GM21619 (cell line): ENCODE data around the gene UBA3.
A peak's percentile ranks its signal among the peaks of the same experiment; 100 is the strongest.

ENCODE experiments used
- ATAC-seq: cut with Tn5 transposase; IDR thresholded peaks from one replicate; pipeline ENCODE4 v1.9.1; 2021; ENCODE audit not compliant: unreplicated experiment

The UBA3 gene

GRCh38 chr3:69080233-69080920 lies at the start of gene UBA3:
TSS of gene UBA3 (minus strand) at chr3:69080365. CDS start at chr3:69080353, 12 bp downstream.
- ATAC-seq: peak; percentile 39

DNA sequence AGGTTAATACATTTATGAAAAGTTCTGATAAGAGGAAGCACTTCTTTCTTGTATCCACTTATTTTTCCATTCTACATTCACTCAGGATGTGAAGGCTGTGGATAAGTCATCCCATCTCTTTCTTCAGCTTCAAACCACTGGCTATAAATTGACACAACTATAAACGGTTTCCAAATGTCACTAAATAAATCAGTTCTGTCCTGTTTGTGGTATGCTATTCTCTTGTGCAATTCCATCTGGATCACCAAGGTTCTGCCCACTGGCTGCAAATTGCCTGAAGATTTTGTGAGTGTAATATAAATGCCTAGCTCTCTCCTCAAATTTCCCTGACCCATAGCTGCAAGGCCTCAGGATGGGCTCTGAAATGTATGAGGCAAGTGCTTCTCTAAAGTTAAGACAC lies 49.4 kb upstream of the UBA3 start:
- no peak for ATAC-seq

DNA sequence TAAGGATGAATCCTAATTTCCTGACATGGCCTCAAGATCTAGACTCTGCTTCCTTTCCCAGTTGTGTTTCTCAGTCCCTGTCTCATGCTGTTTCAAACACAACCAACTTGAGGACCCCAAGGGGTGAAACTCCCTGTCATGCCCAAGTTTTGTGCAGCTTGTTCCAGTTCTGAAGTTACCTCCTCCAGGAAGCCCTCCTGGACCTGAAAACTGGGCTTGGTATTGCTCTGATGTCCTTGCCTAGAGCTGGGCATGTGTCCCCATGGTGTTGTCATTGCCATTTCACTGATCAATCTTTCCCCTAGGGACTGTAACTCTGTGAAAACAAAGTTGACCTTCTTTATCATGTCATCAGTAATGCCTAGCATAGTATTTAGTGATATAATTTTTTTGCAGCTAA lies 48.3 kb upstream of the UBA3 start:
- no peak for ATAC-seq

DNA sequence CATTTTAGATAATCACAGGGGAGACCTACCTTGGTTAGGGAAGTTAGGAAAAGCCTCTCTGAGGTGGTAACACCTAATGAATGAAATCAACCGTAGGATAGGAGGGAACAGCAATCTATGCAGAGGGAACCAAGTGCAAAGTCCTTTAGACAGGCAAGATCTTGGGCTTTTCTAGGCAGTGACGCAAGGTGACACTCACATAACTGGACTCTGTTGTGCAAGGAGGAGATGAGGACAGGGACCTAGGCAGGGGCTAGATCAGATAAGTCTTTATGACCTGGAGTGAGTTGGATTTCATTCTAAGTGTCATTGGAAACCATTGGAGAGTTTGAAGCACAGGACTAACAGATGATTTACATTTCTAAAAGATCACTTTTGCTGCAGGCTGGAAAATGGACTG lies 46.8 kb upstream of the UBA3 start:
- no peak for ATAC-seq

GRCh38 chr3:69126216-69126615 lies 46.1 kb upstream of the UBA3 start:
- ATAC-seq: no peak

- ATAC-seq: no peak
Observed at GRCh38 chr3:69122403-69122802, 42.2 kb upstream of the UBA3 start, which contains the start of gene LMOD3. TSS of gene LMOD3 (minus strand) at chr3:69122595. CDS start at chr3:69122386, 209 bp downstream.

DNA sequence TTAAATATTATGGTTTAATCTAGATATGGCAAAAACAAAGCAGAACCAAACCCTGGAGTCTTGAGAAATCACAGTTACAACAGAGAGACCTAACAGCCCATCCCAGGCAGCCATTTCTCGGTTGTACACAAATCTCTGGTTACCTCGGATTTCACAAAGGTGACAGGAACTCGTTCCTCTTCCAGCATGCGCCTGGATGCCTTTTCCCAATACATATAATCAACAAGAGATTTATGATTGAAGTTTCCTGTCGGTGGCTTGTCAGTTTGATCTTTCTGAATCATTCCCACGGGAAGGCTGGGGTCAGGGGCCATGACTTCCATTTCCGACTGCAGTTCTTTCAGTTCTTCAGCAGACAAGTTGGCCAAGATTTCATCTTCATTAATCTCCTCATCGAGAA lies 41.8 kb upstream of the UBA3 start:
- no peak for ATAC-seq

- ATAC-seq: no peak
Observed at GRCh38 chr3:69121513-69121912, 41.3 kb upstream of the UBA3 start.

GRCh38 chr3:69120879-69121464 lies 40.8 kb upstream of the UBA3 start:
- peak; percentile 85 for ATAC-seq

DNA sequence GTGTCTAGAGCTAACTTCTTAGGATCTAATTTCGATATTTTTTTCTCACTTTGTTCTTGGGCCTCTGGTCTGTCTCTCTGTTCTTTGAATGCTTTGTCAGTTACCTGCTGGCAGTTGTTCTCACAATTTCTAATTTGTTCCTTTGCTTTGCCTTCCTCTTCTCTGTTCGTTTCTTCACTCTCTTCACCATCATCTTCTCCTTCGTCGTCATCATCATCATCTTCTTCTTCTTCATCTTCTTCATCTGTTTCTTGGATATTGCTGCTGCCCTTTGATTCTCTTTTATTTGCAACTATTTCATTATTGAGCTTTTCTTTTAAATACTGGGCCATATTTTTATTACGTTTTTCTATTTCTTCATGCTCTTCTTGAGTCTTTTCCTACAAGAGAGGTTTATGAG lies 39.5 kb upstream of the UBA3 start:
- ATAC-seq: no peak

- ATAC-seq: no peak
Observed at GRCh38 chr3:69119138-69119537, 39.0 kb upstream of the UBA3 start.

DNA sequence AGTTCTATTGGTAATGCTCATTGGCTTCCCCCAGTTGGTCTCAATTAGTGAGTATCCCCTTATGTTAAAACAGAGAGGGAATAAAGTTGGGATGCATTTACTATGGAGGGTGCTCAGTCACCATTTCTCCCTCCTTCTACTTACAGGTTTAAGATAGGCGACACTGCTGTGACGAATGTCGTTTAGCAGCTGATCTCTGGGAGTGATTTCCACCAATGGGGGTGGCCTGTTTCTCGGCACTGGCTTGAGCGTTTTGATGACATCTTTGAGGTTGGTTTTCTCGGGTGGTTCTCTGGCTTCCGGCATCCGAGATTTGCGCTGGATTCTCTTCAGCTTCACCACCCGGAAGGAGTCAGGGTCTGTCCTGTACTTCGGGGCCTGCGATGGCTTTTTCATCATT lies 38.4 kb upstream of the UBA3 start:
- no peak for ATAC-seq

- no peak for ATAC-seq
Observed at GRCh38 chr3:69116897-69117296, 36.7 kb upstream of the UBA3 start.

- ATAC-seq: no peak
Observed at GRCh38 chr3:69116162-69116561, 36.0 kb upstream of the UBA3 start.

GRCh38 chr3:69115731-69116130 lies 35.6 kb upstream of the UBA3 start:
- ATAC-seq: no peak

DNA sequence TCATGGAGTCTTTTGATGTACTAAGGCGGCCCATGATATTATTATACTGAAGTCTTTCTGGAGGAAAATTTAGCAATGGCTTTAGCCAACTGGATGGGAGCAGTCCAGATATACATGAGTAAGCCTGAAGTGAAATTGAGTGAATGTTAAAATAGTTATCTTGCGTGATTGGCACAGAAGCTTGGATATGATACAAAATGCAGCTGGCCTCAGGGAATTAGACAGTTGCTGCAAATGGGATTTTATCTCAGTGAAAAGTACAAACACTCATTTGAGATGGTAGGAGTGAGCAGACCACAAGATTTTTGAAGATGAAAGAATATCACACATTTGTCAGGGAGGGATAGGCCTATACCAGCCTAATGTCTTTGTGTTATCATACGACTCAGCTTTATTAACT lies 33.4 kb upstream of the UBA3 start:
- no peak for ATAC-seq

GRCh38 chr3:69110941-69111546 lies 30.9 kb upstream of the UBA3 start:
- ATAC-seq: no peak

DNA sequence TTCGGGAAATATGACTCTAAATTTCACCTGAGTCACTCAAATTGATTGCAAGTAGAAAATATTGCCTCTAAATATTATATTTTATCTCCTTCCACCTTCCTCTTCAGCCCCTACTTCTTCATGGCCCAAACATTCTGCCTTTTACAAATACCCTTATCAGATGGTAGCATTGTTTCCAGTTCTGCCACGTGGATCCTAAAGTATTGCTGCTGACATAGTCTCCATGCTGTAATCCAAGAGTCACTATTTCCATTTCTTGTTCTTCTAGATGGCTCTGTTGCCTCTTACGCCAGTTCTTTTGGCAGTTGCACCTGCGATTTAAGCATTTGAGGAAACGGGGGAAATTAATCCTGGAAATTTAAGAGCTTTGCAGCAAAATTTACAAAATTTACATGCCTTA lies 28.6 kb upstream of the UBA3 start:
- no peak for ATAC-seq

DNA sequence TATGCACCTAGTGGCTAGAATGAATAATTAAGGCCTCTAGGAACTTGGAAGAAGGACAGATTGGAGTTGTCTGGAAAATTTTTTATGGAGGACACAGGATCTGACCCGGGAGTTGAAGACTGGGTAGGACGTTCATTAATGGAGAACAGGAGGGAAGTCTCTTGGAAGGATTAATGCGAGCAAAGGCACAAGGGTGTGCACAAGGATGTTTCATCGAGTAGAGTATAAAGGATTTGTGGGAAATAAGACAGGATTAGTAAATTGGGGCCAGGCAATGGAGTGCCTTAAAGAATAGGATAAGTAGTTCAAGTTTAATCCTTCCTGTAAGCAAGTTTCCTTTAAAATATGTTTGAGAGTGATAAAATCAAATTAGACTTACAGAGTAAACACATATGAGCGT lies 27.7 kb upstream of the UBA3 start:
- ATAC-seq: no peak

DNA sequence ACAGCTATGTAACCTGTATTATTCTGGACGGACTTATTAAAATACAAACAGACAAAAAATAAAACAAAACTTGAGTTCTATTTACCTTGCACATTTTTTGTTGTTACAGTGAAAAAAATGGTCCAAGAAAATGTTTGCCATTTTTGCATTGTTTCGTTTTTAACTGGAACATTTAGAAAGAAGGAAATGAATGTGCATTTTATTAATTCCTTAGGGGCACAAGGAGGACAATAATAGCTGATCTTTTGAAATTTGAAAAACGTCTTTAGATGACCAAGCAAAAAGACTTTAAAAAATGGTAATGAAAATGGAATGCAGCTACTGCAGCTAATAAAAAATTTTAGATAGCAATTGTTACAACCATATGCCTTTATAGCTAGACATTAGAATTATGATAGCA lies 25.2 kb upstream of the UBA3 start:
- ATAC-seq: no peak

DNA sequence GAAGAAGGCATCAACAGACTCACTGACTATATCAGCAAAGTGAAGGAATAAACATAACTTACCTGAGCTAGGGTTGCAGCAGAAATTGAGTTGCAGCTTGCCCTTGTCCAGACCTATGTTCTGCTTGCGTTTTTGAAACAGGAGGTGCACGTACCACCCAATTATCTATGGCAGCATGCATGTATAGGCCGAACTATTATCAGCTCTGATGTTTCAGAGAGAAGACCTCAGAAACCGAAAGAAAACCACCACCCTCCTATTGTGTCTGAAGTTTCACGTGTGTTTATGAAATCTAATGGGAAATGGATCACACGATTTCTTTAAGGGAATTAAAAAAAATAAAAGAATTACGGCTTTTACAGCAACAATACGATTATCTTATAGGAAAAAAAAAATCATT lies 24.4 kb upstream of the UBA3 start:
- ATAC-seq: no peak

GRCh38 chr3:69103123-69103522 lies 23.0 kb upstream of the UBA3 start:
- no peak for ATAC-seq

DNA sequence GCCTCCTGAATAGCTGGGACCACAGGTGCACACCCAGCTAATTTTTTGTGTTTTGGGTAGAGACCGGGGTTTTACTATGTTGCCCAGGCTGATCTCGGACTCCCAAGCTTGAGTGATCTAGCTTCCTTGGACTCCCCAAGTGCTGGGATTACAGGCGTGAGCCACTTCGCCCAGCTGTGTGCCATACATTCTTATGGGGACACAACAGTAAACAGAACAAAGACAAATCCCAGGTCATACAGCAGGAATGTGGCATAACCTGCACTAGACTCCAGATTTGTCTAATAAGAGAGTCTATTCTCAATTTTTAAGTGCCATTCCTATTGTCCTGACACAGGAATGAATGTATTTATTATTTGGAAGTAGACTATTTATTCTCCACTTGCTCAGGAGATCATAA lies 22.2 kb upstream of the UBA3 start:
- ATAC-seq: no peak
